Heart left ventricle (tissue), 13 donors: Measurements from ENCODE around the gene PTPRK.

Experiments used
- POLR2A ChIP-seq, 2 donors: fragments of 450-650 bp; IDR thresholded peaks; one replicate each; pipeline ENCODE4 v1.6.1; 2017; ENCODE audit warnings: antibody characterized with exemption in 2 of 2, mild to moderate bottlenecking in 2 of 2, moderate library complexity in 2 of 2
- TF ChIP-seq, protein P1 (sequence below), 12 donors: fragments of 200-600 bp; sonication (generic) in 4 of 12; IDR thresholded peaks; one replicate each; pipeline versions ENCODE4 v1.5.0 to v1.8.0; 2018 to 2022; ENCODE audit warnings: antibody characterized with exemption in 12 of 12, mild to moderate bottlenecking in 5 of 12
- donor health status: ischemic (EF 13 %, LVEDD 7.1; RV severe dilation, severe dysfunction).
- donor health status: DM: no; HTN: yes; CAD: no.
- donor health status: DM: no; HTN: no; CAD: no.
- donor health status: ischemic (EF 25% LVEDD 6.9; RV normal size, moderate dysfunction).
- donor health status: ischemic (EF 25% LVEDD 5.7; RV mildly dilated, moderate dysfunction).
- donor health status: ischemic (EF 35%, LVEDD 5.7; RV mildly dilated, moderate dysfunction).
- donor health status: nonischemic (EF 11% LVEDD 7.7; RV severe dilation, severe dysfunction).
- donor health status: DM: yes; HTN: yes; CAD: no.
- donor health status: PGD.
- donor health status: ischemic (EF 29% LVEDD 5.4; RV normal size, mild dysfunction).
- donor health status: nonischemic (EF 23%, LVEDD 6.1; RV moderate dilation, normal function).

DNA sequence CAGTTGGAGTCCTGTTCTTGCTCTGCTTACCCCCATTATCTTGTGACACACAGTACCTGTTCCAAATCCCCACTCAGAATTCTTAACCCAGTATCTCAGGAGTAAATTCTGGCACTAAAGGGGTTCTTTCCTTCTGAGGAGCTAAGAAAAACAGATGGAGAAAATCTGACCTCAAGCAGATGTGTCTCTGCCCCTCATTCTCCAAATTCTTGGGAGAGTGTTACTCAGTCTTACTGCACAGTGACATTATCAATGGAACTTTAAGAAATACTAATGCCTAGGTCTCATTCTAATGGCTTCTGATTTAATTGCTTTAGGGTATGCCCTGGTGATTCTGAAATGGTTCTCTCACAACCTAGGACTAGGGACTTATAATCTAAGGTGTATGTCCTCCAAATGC, 40.6 kb upstream of the PTPRK start:
- TF ChIP-seq, protein P1, sequence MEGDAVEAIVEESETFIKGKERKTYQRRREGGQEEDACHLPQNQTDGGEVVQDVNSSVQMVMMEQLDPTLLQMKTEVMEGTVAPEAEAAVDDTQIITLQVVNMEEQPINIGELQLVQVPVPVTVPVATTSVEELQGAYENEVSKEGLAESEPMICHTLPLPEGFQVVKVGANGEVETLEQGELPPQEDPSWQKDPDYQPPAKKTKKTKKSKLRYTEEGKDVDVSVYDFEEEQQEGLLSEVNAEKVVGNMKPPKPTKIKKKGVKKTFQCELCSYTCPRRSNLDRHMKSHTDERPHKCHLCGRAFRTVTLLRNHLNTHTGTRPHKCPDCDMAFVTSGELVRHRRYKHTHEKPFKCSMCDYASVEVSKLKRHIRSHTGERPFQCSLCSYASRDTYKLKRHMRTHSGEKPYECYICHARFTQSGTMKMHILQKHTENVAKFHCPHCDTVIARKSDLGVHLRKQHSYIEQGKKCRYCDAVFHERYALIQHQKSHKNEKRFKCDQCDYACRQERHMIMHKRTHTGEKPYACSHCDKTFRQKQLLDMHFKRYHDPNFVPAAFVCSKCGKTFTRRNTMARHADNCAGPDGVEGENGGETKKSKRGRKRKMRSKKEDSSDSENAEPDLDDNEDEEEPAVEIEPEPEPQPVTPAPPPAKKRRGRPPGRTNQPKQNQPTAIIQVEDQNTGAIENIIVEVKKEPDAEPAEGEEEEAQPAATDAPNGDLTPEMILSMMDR (IDR thresholded peaks at IDR 0.05): no peak
- no peak for TF ChIP-seq POLR2A (IDR thresholded peaks at IDR 0.05)
